HG03159 (cell line): ENCODE results near the gene IQCB1.
A peak's percentile ranks its signal among the peaks of the same experiment; 100 is the strongest.
"Not testable (repeated sequence)": the region's sequence is repeated elsewhere in the genome, so short reads cannot be mapped to it uniquely, and the experiment has no call there.

Experiments used
- ATAC-seq: cut with Tn5 transposase; IDR thresholded peaks from one replicate; pipeline ENCODE4 v1.9.1; 2021; ENCODE audit warnings: mild to moderate bottlenecking, moderate library complexity; ENCODE audit not compliant: unreplicated experiment

Gene IQCB1

DNA sequence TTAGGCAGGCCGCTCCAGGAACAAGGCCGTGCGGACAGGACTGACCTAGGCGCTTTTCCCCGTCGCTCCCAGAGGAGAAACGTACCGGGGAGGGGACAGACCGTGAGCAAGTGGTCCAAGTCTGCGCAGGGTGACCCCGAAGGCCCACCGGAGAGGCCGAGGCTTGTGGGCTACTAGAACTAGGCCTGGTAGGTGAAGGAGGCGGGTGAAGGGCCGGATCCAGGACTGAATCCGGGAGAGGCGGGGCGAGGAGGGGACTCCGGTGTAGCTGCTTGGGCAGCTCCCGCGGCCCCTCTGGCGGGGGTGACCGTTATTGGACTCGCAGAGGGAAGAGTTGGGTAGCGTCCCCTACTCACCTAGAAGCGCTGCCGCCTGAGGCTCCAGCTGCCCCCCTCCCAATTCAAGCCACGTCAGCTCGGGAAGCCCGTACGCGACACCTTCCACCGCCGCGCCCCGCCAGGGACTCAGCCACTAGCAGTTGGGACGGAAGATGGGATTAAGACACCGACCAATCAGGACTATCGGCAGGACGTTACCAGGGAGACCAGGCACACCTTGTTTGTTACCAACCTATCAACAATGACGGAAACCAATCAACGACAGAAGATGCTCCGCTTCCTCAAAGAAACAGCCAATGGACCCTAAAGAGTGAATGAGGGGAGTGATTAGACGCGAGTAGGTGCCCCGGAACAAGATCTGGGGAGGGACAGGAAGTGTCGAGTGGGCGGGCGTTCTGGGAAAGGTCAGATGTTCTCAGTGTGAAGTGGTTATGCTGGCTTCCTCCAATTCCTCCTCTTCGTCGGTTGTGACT is 85.4 kb downstream of the IQCB1 start, which contains the start of gene GOLGB1:
Gene GOLGB1, minus strand, starts transcription at position 466 of the 811 bp plus-strand sequence. CDS start 18,770 bp downstream, outside the sequence.
- ATAC-seq = peak; percentile 94

DNA sequence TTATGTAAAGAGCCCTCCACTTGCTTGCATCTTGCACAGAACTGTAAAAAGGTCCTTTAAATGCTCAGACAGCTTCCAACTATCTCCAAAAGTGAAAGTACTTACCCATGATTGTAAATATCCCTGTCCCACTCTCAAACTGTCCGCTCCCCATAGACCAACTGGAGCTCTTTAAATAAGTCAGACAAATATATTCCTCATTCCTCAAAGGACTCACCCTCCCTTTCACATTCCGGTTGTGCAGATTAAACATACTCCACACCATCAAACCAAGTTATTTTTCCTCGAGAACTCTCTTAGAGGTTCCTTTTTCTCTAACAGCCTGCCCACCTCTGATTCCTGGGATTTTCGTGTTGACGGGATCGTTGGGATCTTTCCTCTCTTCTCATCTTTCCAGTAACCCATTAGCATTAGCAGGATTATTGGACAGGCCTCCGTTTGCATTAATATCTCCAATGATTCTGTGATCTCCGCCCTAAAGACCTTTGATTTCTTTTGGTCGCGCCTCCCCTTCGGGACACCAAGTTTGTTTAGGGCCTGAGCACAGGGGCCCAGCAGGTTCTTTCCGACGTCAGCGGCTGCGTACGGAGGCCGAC is 86.1 kb downstream of the IQCB1 start:
- ATAC-seq = peak; percentile 23

DNA sequence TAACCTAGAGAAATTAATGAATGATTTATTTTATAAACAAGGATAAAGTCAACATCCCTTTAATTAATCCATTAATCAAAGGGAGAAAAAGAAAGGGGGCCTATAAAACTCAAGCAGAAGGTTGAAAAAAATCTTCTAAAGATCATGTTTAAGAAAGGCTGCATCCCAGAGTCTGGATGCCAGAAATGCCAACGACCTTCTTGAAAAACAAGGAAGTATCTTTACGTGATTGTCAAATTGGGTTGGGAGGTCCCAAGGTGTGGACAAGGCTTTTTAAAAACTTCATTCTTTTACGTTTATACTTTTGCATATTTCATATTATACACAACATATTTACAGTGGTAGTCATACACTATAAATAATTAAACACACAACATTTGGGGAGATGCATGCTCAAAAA is 86.9 kb downstream of the IQCB1 start:
- no peak for ATAC-seq

DNA sequence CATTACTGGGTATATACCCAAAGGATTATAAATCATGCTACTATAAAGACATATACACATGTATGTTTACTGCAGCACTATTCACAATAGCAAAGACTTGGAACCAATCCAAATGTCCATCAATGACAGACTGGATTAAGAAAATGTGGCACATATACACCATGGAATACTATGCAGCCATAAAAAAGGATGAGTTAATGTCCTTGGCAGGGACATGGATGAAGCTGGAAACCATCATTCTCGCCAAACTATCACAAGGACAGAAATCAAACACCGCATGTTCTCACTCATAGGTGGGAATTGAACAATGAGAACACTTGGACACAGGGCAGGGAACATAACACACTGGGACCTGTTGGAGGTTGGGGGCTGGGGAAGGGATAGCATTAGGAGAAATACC is 91.8 kb downstream of the IQCB1 start:
- not testable (repeated sequence) for ATAC-seq

DNA sequence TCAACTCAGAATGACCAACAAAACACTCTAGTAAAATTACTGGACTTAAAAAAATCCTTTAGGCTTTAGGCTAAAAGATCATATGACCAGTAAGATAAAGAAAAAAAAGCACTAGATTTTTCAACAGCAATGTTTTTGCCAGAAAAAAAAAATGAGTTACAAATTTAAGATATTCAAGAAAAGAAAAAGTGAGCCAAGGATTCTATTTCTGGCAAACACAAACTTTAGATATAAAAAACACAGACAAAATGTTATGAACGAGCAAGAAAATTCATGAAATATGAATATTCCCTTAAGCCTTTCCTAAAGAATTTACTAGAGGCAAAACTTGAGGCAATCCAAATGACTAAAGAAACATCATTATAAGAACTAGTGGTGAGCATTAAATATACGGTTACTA is 94.0 kb downstream of the IQCB1 start:
- ATAC-seq = no peak

DNA sequence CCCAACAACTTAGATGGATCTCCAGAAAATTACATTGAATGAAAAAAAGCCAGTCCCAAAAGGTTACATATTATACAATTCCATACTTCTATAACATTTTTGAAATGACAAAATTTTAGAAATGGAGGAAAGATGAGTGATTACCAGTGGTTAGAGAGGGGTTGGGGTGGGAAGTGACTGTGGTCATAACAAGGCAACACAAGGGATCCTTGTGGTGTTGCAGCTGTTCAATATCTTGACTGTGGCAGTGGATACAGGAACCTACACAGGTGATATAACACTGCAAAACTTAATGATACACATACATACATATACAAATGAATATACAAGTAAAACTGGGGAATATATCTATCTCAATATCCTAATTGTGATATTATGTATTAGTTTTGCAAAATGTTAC is 95.0 kb downstream of the IQCB1 start:
- no peak for ATAC-seq

DNA sequence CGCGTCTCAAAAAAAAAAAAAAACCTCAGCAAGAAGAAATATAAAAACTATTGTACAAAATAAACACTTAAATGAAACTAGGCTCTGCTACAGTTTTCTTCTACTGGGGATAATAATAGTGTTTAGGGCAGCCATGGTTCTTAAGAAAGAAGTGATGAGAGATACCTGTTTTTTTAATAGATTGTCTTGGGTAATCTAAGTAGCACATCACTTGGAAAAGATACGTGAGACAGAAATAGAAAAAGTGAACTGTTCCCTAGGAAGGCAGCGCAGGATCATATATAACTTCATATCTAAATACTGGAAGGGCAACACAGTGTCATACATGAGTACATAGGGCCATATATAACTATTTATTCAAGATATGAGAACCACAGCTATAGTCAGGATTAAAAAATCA is 97.2 kb downstream of the IQCB1 start:
- no peak for ATAC-seq

DNA sequence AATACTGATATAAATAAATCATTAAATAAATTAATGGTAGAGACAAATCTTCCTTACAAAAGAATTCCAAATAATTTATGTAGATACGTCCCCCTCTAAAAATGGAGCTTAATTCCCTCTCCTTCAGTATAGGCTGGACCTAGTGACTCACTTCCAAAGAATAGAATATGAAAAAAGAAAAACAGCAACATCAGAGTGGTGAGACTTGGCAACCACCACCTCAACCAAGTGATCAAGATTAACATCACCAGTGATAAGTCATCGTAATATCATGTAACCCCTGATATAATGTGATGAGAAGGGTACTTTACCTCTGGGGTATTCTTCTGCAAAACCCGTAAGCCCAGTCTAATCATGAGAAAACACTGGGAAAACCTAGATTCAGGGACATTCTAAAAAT is 98.7 kb downstream of the IQCB1 start:
- no peak for ATAC-seq

DNA sequence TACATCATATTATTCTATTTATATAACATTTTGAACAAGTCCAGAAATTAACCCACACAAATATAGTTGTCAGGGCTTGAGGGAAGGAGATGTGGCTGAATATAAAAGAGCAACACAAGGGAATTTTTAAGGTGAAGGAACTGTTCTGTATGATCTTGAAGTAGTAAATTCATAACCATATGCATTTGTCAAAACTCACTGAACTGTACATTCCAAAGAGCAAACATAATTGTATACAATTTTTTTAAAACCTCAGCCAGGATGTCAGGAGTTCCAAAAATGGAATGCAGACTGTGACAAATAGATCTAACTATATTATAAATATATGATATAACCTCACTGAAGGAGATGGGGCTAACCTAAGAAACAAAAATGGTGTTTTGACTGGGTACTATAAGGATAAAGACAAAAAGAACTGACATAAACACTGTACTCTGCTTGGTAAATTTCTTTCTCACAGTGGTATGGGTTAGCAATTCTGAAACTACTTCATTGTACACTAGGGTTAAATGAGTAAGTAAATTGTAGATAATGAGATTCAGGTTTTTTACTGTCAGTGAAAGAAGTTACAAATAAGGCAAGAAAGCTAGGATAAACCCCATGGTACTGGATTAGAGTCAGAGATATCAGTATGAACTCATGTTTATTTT is 99.7 kb downstream of the IQCB1 start:
- ATAC-seq = peak; percentile 88

DNA sequence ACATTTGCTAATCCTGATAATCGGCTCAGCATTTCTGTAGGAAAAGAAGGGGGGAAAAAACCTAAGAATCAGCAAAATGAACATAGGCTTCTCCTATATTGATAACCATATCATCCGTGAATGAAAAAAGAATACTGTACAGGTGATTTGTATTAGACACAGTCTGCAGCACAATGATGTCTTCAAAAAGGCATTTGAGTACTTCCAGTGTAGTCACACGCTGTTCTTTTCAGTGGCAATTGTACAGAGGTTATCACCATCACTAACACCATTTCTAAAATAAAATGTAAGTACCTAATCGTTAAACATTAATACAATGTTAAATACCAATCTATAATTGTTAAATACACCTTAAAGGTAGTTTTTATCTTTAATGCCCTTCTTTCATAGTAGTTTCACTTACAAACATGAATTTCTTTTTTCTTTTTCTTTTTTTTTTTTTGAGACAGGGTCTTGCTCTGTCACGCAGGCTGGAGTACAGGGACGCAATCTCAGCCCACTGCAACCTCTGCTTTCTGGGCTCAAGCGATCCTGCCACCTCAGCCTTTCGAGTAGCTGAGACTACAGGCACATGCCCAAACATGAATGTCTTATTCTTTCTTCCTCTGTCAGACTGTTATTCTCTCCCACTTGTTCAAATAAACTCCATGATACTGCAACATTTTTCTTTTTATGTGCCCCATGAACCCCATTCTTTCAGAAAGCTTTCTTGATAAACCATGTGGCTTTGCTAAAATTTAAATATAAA is 103.7 kb downstream of the IQCB1 start:
- ATAC-seq = no peak

DNA sequence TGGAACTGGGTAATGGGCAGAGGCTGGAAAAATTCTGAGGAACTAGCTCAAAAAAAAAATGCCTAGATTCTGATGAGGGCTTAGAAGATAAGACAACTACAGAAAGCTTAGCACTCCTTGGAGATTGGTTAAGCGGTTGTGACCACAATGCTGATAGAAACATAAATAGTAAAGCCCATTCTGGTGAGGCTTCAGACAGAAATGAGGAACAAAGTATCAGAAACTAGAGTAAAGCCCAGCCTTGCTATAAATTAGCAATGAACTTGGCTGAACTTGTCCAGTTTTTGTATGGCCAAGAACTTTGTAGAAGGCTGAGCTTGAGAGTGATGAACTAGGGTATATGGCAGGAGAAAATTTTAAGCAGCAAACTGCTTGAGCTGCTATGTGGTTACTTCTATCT is 110.7 kb downstream of the IQCB1 start:
- peak; percentile 92 for ATAC-seq

DNA sequence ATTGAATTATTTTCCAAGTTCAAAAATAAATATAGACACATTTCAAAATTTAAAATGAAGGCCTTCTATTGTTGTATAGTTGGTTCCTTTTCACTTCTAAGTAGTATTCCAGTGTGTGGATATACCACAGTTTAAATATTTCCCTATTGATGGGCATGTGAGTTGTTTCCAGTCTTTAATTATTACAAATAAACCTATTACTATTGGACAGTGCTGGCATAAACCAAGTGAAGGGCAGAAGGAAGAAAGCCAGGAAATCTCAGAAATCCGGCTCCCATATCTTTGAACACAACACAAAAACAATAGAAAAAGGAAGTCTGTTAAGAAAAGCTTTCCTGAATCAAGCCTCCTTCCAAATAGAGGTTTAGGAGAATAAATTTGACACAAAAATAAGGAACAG is 111.4 kb downstream of the IQCB1 start:
- ATAC-seq = no peak

DNA sequence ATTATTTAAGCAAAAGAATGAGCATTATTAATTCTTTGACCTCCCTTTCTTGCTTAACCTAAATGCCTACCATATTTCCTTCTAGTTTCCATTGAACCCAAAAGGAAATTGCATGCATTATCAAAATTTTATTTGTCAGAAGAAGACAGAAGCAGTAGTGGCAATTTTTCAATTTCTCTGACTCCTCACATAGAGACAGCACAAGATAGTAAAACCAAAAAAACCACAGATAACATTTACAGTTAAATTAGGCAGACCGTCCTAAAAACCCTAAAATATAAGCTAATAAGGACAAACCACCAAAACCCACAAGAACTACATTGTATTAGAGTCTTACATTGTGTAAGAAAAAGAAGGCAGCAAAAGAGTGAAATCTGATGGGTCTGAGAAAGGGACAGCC is 112.4 kb downstream of the IQCB1 start:
- ATAC-seq = no peak

DNA sequence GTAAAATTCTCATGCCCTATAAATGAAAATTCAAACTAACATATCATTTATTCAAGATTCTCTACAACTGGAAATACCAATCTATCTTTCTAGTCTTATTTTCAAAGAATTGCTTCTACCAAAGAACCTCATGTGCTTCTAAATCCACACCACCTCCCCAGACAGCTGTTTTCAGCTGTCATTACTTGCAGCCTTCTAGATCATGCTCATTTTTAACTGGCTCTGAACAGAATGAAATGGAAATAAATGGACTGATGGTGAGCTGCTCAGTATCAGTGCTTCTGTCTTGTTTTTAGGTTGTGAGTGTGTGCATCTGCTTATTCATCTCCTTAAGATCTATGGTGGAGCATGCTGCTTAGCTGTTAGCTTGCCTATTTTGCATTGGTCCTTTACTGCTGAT is 114.7 kb downstream of the IQCB1 start:
- ATAC-seq = no peak
